Measurements from ENCODE around the gene IVD.

- TF ChIP-seq, protein P1, sequence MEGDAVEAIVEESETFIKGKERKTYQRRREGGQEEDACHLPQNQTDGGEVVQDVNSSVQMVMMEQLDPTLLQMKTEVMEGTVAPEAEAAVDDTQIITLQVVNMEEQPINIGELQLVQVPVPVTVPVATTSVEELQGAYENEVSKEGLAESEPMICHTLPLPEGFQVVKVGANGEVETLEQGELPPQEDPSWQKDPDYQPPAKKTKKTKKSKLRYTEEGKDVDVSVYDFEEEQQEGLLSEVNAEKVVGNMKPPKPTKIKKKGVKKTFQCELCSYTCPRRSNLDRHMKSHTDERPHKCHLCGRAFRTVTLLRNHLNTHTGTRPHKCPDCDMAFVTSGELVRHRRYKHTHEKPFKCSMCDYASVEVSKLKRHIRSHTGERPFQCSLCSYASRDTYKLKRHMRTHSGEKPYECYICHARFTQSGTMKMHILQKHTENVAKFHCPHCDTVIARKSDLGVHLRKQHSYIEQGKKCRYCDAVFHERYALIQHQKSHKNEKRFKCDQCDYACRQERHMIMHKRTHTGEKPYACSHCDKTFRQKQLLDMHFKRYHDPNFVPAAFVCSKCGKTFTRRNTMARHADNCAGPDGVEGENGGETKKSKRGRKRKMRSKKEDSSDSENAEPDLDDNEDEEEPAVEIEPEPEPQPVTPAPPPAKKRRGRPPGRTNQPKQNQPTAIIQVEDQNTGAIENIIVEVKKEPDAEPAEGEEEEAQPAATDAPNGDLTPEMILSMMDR (IDR thresholded peaks at IDR 0.05): no peak
- TF ChIP-seq EZH2 (IDR thresholded peaks at IDR 0.05; ENCODE audit: borderline replicate concordance, insufficient read depth, low read depth, low read length, poor library complexity, severe bottlenecking): no peak
Measured at GRCh38 chr15:40379374-40379773, 26.2 kb upstream of the IVD start.
